Endothelial cell (in vitro differentiated cells): ENCODE measurements around the gene ERLIN1. TPM values are rescaled to one million over a fixed set of nuclear protein-coding genes. Genes with fewer than 3 reads are reported as not detected.

Source experiments
- DNase-seq: peaks from one replicate; pipeline ENCODE4 v3.0.0; 2021; ENCODE audit warnings: low spot score
- H3K27ac Mint-ChIP-seq: one replicate; pipeline ENCODE4 v1.8.0; 2021; ENCODE audit warnings: mixed read lengths, inconsistent platforms; ENCODE audit not compliant: unreplicated experiment
- H3K27me3 Mint-ChIP-seq: one replicate; pipeline ENCODE4 v1.8.0; 2021; ENCODE audit warnings: mild to moderate bottlenecking, moderate library complexity, mixed read lengths, inconsistent platforms; ENCODE audit not compliant: unreplicated experiment
- H3K36me3 Mint-ChIP-seq: one replicate; pipeline ENCODE4 v1.8.0; 2021; ENCODE audit warnings: mild to moderate bottlenecking, low read depth, mixed read lengths, inconsistent platforms; ENCODE audit not compliant: unreplicated experiment
- H3K4me1 Mint-ChIP-seq: one replicate; pipeline ENCODE4 v1.8.0; 2021; ENCODE audit warnings: mild to moderate bottlenecking, mixed read lengths, inconsistent platforms; ENCODE audit not compliant: unreplicated experiment
- H3K4me3 Mint-ChIP-seq: one replicate; pipeline ENCODE4 v1.8.0; 2021; ENCODE audit warnings: mild to moderate bottlenecking, mixed read lengths, inconsistent platforms; ENCODE audit not compliant: unreplicated experiment
- H3K9me3 Mint-ChIP-seq: one replicate; pipeline ENCODE4 v1.8.0; 2021; ENCODE audit warnings: mixed read lengths, inconsistent platforms; ENCODE audit not compliant: unreplicated experiment
- total RNA-seq: library from RNA; stranded (reverse); fragmentation: NEBNext Ultra II Directional; extraction: Animal tissue kit (Norgen Biotek cat#: 25700); gene quantifications from one replicate; pipeline ENCODE4 v1.2.1, GENCODE V29; 2021; ENCODE audit not compliant: unreplicated experiment
- TF ChIP-seq, protein P1 (sequence below): fragments of 200-600 bp; sonication (generic); IDR thresholded peaks from one replicate; pipeline ENCODE4 v1.5.0; 2021; ENCODE audit warnings: antibody characterized with exemption; ENCODE audit not compliant: unreplicated experiment

The ERLIN1 gene
- total RNA-seq, 1 donor from 2014 or later, result 30.4 TPM

DNA sequence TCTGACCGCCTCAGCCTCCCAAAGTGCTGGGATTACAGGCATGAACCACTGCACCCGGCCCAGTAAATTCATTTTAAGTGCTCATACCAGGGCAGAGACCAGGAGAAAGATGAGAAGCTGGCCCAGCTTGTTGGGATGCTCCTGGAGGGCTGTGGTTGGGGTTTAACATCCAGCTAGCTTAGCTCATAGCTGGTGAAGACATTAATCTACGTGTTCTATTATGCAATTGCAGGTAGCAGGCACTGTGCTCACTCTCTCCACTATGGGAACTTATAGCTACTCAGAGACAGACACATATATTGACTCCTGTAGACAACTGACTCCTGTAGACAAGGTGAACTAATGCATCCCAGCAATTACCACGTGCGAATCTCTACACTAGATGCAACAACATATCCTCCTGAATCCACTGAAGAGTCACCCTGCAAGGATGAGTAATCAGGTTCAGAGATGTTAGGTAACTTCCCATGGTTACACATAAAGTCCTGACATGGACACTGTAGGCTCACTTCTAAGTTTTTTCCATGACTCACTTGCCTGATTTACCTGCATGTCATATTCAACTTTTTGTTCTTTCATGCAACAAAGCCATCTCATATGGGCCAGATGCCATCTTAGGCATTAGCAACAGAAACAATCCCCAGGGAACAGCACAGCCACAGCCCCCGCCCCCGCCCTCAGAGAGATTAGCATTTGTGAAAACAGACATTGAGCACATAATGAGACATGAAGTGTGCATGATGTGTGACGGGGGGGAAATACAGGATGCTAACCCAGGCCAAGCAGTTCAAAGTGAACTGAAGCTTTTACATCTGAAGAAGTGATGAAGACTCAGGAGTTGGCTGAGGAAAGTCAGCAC, 37.2 kb downstream of the ERLIN1 start:
- Mint-ChIP-seq H3K4me1 (peaks cover 2% of the 10 kb centered on the region), H3K4me3 (no peak overlapping the region), H3K36me3 (peaks cover 23% of the 10 kb centered on the region), H3K27ac (no peak overlapping the region), H3K9me3 (no peaks in the 10 kb centered on the region), H3K27me3 (peaks cover 1% of the 10 kb centered on the region)
- DNase-seq, result no peak
- TF ChIP-seq, protein P1, sequence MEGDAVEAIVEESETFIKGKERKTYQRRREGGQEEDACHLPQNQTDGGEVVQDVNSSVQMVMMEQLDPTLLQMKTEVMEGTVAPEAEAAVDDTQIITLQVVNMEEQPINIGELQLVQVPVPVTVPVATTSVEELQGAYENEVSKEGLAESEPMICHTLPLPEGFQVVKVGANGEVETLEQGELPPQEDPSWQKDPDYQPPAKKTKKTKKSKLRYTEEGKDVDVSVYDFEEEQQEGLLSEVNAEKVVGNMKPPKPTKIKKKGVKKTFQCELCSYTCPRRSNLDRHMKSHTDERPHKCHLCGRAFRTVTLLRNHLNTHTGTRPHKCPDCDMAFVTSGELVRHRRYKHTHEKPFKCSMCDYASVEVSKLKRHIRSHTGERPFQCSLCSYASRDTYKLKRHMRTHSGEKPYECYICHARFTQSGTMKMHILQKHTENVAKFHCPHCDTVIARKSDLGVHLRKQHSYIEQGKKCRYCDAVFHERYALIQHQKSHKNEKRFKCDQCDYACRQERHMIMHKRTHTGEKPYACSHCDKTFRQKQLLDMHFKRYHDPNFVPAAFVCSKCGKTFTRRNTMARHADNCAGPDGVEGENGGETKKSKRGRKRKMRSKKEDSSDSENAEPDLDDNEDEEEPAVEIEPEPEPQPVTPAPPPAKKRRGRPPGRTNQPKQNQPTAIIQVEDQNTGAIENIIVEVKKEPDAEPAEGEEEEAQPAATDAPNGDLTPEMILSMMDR, result no peak

DNA sequence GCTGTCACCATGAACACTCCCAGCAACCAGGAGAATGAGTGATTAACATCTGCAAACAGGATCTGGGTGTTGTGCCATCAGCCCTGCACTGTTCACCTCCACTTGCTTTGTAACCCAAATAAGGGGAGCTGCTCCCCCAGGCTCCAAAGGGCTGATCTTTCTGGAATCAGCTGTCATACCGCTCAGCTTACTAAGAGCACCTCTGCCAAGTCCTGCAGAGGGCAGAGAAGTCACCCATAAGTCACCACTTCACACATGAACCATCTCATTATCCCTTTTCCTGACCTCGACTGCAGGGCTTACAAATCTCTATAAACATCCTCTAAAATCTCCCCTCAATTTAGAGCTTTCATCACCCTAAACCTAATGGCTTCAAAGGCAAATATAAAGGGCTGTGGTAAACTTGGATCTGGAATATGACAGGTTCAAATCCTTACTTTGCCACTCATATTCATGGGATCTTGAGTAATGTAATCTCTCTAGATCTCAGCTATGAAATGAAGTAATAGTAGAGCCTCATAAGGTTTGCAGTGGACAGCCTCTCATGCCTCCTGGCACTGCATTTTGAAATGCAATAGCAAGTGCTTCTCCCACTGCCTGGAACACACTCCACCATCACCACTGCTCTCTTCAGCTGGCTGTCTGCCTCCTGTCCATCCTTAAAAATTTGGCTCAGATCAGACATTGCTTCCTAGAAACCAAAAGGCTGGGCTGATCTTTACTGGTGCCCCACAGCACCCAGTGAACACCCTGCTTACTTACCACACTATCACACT, 38.8 kb downstream of the ERLIN1 start:
- H3K9me3 Mint-ChIP-seq, result no peaks in the 10 kb centered on the region
- DNase-seq, result no peak

DNA sequence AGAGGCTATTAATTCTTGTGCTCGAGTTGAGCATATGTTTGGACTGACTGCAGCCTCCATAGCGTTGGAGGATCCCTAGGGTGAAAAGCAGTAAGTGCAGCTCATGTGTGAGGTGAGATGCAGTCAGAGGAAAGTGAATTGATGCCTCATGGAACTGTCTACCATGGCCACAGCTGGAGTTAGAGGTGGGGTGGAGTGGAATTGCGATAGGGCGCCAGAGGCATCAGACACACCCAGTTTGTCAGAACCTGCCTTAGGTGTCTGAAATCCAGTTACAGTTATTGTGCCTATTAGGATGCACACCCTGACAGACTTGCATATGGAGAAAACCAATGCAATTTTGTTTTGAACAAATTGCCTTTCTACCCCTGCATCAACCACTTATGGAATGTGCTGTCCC, 39.4 kb downstream of the ERLIN1 start:
- DNase-seq, result no peak
- TF ChIP-seq, protein P1, result no peak
- Mint-ChIP-seq H3K36me3 (peaks cover 8% of the 10 kb centered on the region), H3K27me3 (peaks cover 1% of the 10 kb centered on the region), H3K4me3 (no peak overlapping the region), H3K9me3 (no peaks in the 10 kb centered on the region), H3K4me1 (peaks cover 2% of the 10 kb centered on the region), H3K27ac (no peak overlapping the region)

More for the DNA sequence above, 38.8 kb downstream of the ERLIN1 start:
- Mint-ChIP-seq H3K27ac (no peak overlapping the region), H3K27me3 (peaks cover 1% of the 10 kb centered on the region), H3K4me3 (no peak overlapping the region), H3K4me1 (peaks cover 2% of the 10 kb centered on the region), H3K36me3 (peaks cover 14% of the 10 kb centered on the region)
- TF ChIP-seq, protein P1, result no peak

DNA sequence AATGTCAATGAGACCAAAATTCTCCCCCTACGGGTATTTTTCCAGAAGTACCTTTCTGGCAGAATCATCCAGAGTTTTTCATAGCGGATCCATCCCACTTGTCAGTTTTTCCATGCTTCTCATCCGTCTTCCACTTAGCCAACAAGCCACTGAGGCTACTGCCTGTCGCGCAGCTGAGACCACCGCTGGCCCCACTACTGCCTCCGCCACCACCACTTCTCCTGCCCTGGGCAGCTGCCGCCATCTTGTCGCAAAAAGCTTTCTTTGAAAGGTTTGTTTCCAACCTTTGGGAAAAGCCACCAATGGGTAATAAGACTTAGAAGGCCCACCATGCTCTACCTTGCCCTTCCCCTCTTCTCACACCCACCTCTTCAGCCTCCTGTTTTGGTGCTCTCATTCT, 42.1 kb downstream of the ERLIN1 start:
- DNase-seq, result no peak

More for the DNA sequence above, 42.1 kb downstream of the ERLIN1 start:
- TF ChIP-seq, protein P1, result no peak
- Mint-ChIP-seq H3K9me3 (no peaks in the 10 kb centered on the region), H3K4me3 (no peak overlapping the region), H3K4me1 (no peaks in the 10 kb centered on the region), H3K27ac (no peak overlapping the region), H3K27me3 (peaks cover 1% of the 10 kb centered on the region), H3K36me3 (peaks cover under 1% of the 10 kb centered on the region)
